HG02759 (cell line): Measurements from ENCODE around the gene TMEM255B.

Source experiments
- ATAC-seq: cut with Tn5 transposase; IDR thresholded peaks from one replicate; pipeline ENCODE4 v1.9.1; 2021; ENCODE audit warnings: mild to moderate bottlenecking, moderate library complexity; ENCODE audit not compliant: unreplicated experiment

TMEM255B gene

DNA sequence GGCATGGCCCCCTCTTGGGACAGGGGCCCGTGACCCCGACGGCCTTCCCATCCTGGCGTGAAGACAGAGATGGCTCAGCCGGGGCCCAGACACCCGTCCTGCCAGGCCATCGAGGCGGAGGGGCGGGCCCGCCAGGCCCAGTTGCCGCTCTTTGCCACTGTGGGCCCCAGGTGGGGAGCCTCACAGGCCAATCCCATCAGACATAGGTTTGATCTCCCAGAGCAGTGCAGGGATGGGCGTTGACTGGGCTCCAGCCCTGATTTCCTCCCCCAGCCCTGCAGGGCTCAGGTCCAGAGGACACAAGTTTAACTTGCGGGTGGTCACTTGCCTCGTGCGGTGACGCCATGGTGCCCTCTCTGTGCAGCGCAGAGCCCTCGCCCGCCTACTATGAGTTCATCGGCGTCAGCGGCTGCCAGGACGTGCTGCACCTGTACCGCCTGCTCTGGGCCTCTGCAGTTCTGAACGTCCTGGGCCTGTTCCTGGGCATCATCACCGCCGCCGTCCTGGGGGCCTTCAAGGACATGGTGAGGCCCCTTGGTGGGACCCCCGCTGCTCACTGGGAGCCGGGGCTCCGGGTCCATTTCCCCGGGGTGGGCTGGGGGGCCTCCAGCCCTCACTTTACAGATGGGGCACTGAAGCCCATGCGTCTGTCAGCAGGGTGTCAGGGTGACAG, 42.4 kb downstream of the TMEM255B start:
- ATAC-seq: no peak

DNA sequence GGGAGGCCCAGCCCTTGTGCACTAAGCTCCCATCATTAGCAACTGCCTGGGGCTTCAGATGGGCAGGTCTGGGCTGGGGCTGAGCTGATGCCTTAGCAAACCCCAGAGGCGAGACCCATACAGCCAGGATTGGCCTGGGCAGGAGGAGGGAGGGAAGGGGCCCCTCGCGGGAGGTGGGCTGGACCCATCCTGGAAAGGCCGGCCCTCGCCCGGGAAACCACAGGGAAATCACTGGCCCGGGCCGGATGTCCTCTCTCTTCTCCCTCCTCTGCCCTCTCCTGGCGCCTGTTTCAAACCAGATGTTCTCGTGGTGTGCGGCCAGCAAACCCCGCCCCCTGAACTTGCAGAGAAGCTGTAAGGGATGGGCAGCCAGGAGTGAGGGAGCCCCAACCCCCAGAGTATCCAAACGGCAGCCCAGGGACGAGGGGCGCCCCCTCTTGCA, 43.1 kb downstream of the TMEM255B start:
- no peak for ATAC-seq

DNA sequence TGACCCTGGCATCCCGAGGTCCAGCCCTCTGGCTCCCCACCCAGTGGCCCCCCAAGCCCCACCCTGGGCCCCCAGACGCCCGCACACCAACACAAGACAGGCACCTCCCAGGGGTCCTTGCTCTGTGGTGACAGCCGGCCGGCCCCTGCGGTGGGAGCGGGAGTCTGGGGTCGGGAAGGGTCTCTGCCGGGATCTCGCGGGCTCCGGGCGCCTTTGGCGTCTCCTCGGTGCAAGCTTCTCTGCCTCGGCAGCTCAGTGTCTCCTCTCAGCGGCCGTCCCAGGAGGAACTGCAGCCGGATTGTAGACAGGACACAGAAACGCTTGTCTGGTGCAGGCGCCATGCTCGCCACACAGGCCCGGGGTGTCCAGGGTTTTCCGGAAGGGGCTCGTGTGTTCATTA, 43.7 kb downstream of the TMEM255B start:
- ATAC-seq: no peak

- ATAC-seq: no peak
Observed at GRCh38 chr13:113803409-113804016, 44.5 kb downstream of the TMEM255B start.

- no peak for ATAC-seq
Observed at GRCh38 chr13:113804017-113804702, 45.1 kb downstream of the TMEM255B start.

DNA sequence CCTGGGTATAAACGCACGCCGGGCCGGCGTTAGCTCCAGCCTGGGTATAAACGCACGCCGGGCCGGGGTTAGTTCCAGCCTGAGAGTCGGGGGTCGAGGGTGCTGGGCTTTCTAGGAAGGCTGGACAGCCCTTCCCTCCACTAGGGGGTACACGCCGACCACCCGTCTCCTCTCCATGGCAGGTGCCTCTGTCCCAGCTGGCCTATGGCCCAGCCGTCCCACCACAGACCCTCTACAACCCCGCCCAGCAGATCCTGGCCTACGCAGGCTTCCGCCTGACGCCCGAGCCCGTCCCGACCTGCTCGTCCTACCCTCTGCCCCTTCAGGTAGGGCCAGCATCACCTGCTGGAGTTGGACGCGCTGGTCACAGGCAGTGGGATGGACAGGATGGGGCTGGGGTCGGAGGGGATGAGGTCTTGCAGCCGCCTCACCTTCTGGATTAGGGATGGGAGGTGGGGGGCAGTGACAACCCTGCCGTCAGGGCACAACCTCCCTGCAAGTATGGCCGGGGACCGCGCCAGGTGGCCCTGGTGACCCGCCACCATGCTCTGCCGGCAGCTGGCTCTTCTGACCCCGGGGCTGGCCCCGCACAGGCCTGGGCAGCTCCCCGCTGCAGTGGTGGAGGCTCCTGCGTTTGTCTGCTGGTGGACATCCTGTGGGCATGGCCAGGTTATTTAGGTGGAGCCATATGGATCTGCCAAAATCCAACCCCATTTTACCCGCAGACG, 45.8 kb downstream of the TMEM255B start:
- ATAC-seq: no peak

DNA sequence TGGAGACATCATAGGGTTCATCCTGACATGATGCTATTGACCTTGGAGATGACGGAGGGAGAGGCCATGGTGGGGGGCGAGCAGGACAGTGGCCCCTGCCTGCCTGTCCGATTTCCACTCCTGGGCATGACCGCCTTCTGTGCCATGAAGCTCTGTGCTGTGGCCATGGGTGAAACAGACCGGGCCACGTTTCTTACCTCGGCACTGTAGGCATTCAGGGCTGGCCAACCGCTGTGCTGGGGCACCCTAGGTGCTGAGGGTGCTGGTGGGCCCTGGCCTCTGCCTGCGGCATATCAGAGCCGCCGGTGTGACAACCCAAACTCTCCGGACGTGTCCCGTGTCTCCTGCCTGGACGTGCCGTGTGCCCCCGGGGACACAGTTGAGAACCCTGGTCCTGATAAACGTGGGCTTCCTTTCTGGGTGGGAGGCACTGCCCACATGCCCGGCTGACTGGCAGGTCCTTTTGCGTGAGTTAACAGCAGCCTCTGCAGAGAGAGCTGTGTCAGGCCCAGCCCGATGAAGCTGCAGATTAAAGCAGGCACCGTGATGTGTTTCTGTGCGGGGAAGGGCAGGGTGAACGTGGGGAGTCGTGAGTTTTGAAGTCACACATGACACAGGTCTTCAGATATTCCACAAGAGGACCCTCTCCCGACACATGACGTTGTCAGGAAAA, 46.5 kb downstream of the TMEM255B start:
- ATAC-seq: no peak

GRCh38 chr13:113806104-113806471, 47.1 kb downstream of the TMEM255B start:
- no peak for ATAC-seq

- no peak for ATAC-seq
Observed at GRCh38 chr13:113806526-113806925, 47.5 kb downstream of the TMEM255B start.

GRCh38 chr13:113808058-113808834, 49.2 kb downstream of the TMEM255B start:
- no peak for ATAC-seq

GRCh38 chr13:113809934-113810333, 50.9 kb downstream of the TMEM255B start:
- no peak for ATAC-seq

DNA sequence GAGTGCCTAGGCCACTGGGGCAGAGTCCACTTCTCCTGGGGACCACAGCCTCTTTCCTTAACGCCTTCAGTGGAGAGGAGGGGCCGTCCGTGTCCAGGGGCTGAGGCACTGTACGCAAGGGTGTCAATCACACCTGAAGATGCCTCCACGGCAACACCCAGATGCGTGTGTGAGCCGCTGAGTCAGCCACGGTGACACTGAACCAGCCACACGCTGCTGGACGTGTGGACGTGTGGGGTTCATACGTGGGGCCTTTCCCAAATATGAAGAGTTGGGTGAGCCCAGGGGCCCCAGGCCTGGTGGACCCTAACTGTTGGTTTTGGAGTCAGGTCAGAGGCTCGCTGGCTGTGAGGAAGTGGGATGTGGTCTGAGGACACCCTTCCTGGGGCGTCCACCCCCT, 51.6 kb downstream of the TMEM255B start:
- ATAC-seq: no peak

GRCh38 chr13:113811081-113811928, 52.3 kb downstream of the TMEM255B start:
- ATAC-seq: no peak

GRCh38 chr13:113812178-113813040, 53.4 kb downstream of the TMEM255B start:
- ATAC-seq: no peak

- ATAC-seq: no peak
Observed at GRCh38 chr13:113813070-113813748, 54.2 kb downstream of the TMEM255B start.

- ATAC-seq: no peak
Observed at GRCh38 chr13:113813749-113814434, 54.9 kb downstream of the TMEM255B start.

GRCh38 chr13:113814435-113814821, 55.4 kb downstream of the TMEM255B start:
- no peak for ATAC-seq
